ENCODE results near the gene EML5.

EML5 gene

GRCh38 chr14:88607829-88608228 lies 184.9 kb downstream of the EML5 start:
- DNase-seq (ENCODE audit: low read depth) = peak; percentile 1
- TF ChIP-seq MAX (IDR thresholded peaks at IDR 0.05; ENCODE audit: low read depth, low read length) (no peak), MYC (IDR thresholded peaks at IDR 0.05; ENCODE audit: low read depth, low read length) (no peak), POLR2A (IDR thresholded peaks at IDR 0.05; ENCODE audit: extremely low read depth, insufficient read length) (no peak), CTCF (IDR thresholded peaks at IDR 0.05; ENCODE audit: low read depth, low read length) (no peak)
- H3K4me3 ChIP-seq (ENCODE audit: low read depth, low read length) = no peak overlapping the region

- no peak for DNase-seq (ENCODE audit: low read depth)
- TF ChIP-seq MAX (IDR thresholded peaks at IDR 0.05; ENCODE audit: low read depth, low read length) (no peak), MYC (IDR thresholded peaks at IDR 0.05; ENCODE audit: low read depth, low read length) (no peak), POLR2A (IDR thresholded peaks at IDR 0.05; ENCODE audit: extremely low read depth, insufficient read length) (no peak), CTCF (IDR thresholded peaks at IDR 0.05; ENCODE audit: low read depth, low read length) (no peak)
- H3K4me3 ChIP-seq (ENCODE audit: low read depth, low read length) = no peak overlapping the region
These were observed 187.2 kb downstream of the EML5 start for GRCh38 chr14:88605594-88605993.

GRCh38 chr14:88604212-88604611 lies 188.5 kb downstream of the EML5 start:
- TF ChIP-seq CTCF (IDR thresholded peaks at IDR 0.05; ENCODE audit: low read depth, low read length) (no peak), POLR2A (IDR thresholded peaks at IDR 0.05; ENCODE audit: extremely low read depth, insufficient read length) (no peak), MYC (IDR thresholded peaks at IDR 0.05; ENCODE audit: low read depth, low read length) (no peak), MAX (IDR thresholded peaks at IDR 0.05; ENCODE audit: low read depth, low read length) (no peak)
- no peak for DNase-seq (ENCODE audit: low read depth)
- H3K4me3 ChIP-seq (ENCODE audit: low read depth, low read length) = no peak overlapping the region

- no peak for DNase-seq (ENCODE audit: low read depth)
- TF ChIP-seq MAX (IDR thresholded peaks at IDR 0.05; ENCODE audit: low read depth, low read length) (no peak), CTCF (IDR thresholded peaks at IDR 0.05; ENCODE audit: low read depth, low read length) (no peak), MYC (IDR thresholded peaks at IDR 0.05; ENCODE audit: low read depth, low read length) (no peak), POLR2A (IDR thresholded peaks at IDR 0.05; ENCODE audit: extremely low read depth, insufficient read length) (no peak)
- no peak overlapping the region for H3K4me3 ChIP-seq (ENCODE audit: low read depth, low read length)
These were observed 192.9 kb downstream of the EML5 start for GRCh38 chr14:88599761-88600439.

GRCh38 chr14:88599326-88599725 lies 193.4 kb downstream of the EML5 start:
- TF ChIP-seq POLR2A (IDR thresholded peaks at IDR 0.05; ENCODE audit: extremely low read depth, insufficient read length) = no peak
- no peak for TF ChIP-seq MYC (IDR thresholded peaks at IDR 0.05; ENCODE audit: low read depth, low read length)
- no peak for TF ChIP-seq CTCF (IDR thresholded peaks at IDR 0.05; ENCODE audit: low read depth, low read length)
- DNase-seq (ENCODE audit: low read depth) = no peak
- no peak overlapping the region for H3K4me3 ChIP-seq (ENCODE audit: low read depth, low read length)
